GM12878 (cell line): ENCODE data around the gene CDK15. TPM values are rescaled to one million over a fixed set of nuclear protein-coding genes. Genes with fewer than 3 reads are reported as not detected.

Source experiments
- ATAC-seq: fragments of 200-7000 bp; cut with Tn5 transposase; 3 replicates; pipeline ENCODE4 v1.9.1; 2020; ENCODE audit warnings: mild to moderate bottlenecking, moderate library complexity
- BruUV-seq: library from RNA; stranded (reverse); fragments of 400-500 nt; replicated peaks from 2 replicates; lab custom pipeline; 2021; lab: Mats Ljungman, UMichigan
- CTCF ChIA-PET: fragments of 300-600 bp; sonication (Branson Sonifier 250); formaldehyde crosslinking; extraction: SDS; loops from one replicate; lab custom pipeline; 2021; ENCODE audit warnings: inconsistent platforms; lab: Yijun Ruan, JAX
- POLR2A ChIA-PET: fragments of 350-600 bp; formaldehyde crosslinking; extraction: SDS; loops from one replicate; lab custom pipeline; 2021; ENCODE audit warnings: inconsistent platforms; lab: Charles Lee
- RAD21 ChIA-PET: fragments of 300-600 bp; sonication (Branson Sonifier 250); formaldehyde crosslinking; loops from one replicate; lab custom pipeline; 2023; ENCODE audit warnings: antibody characterized with exemption; ENCODE audit not compliant: unreplicated experiment; lab: Charles Lee
- SMC1A ChIA-PET: fragments of 300-600 bp; sonication (Branson Sonifier 250); formaldehyde crosslinking; loops from one replicate; lab custom pipeline; 2023; ENCODE audit not compliant: unreplicated experiment, uncharacterized antibody; lab: Charles Lee
- DNase-seq: peaks from one replicate; pipeline ENCODE4 v3.0.0-alpha.2; 2011; ENCODE audit warnings: low read depth, low spot score
- FAIRE-seq: peaks from 3 replicates; lab custom pipeline; 2011; peaks lifted over from hg19 to GRCh38; lab: Jason Lieb, UNC
- H2AFZ ChIP-seq: 2 replicates; pipeline ENCODE4 v1.6.0; 2011; ENCODE audit warnings: low read depth, low read length, control low read depth; ENCODE audit not compliant: control insufficient read depth
- H3K27ac ChIP-seq: 2 replicates; pipeline ENCODE4 v1.5.1; 2011; ENCODE audit warnings: control low read depth; ENCODE audit not compliant: control insufficient read depth, insufficient read depth
- H3K27me3 ChIP-seq, 2 experiments: replicated peaks in 1 of 2; 2 replicates each; pipeline versions ENCODE4 v1.6.0 to v1.6.1; 2011; ENCODE audit warnings: low read length in 1 of 2; ENCODE audit not compliant: control insufficient read depth in 2 of 2, insufficient read depth in 2 of 2
- H3K36me3 ChIP-seq, 2 experiments: 2 replicates each; pipeline ENCODE4 v1.5.1; 2011; ENCODE audit warnings: low read length in 1 of 2; ENCODE audit not compliant: control insufficient read depth in 2 of 2, insufficient read depth in 2 of 2
- H3K4me1 ChIP-seq: 2 replicates; pipeline ENCODE4 v1.6.1; 2011; ENCODE audit warnings: mild to moderate bottlenecking, low read length, moderate library complexity, mixed read lengths; ENCODE audit not compliant: control insufficient read depth, insufficient read depth
- H3K4me2 ChIP-seq: 2 replicates; pipeline ENCODE4 v1.6.0; 2011; ENCODE audit warnings: control low read depth; ENCODE audit not compliant: control insufficient read depth, insufficient read depth
- H3K4me3 ChIP-seq: fragments of 200-600 bp; sonication (generic); 2 replicates; pipeline ENCODE4 v1.5.1; 2016
- H3K79me2 ChIP-seq: 2 replicates; pipeline ENCODE4 v1.6.0; 2011; ENCODE audit warnings: low read length; ENCODE audit not compliant: control insufficient read depth, insufficient read depth
- H3K9ac ChIP-seq: 2 replicates; pipeline ENCODE4 v1.8.0; 2011; ENCODE audit warnings: low read length, control low read depth, mixed read lengths; ENCODE audit not compliant: control insufficient read depth, insufficient read depth
- H3K9me3 ChIP-seq: replicated peaks from 3 replicates; pipeline ENCODE4 v1.5.1; 2011; ENCODE audit warnings: mild to moderate bottlenecking, low read length; ENCODE audit not compliant: control insufficient read depth, insufficient read depth
- H4K20me1 ChIP-seq: 2 replicates; pipeline ENCODE4 v1.6.0; 2011; ENCODE audit not compliant: control insufficient read depth, insufficient read depth
- CEBPZ ChIP-seq: fragments of 150-350 bp; IDR thresholded peaks from 2 replicates; pipeline ENCODE4 v1.6.1; 2016; ENCODE audit warnings: low read depth, low read length
- CHD1 ChIP-seq: IDR thresholded peaks from 2 replicates; pipeline ENCODE4 v1.6.1; 2012; ENCODE audit warnings: low read depth, low read length, improper control_type of control experiment
- NR2C1 ChIP-seq: fragments of 450-650 bp; IDR thresholded peaks from 2 replicates; pipeline ENCODE4 v1.6.1; 2017; ENCODE audit warnings: antibody characterized with exemption, mild to moderate bottlenecking, moderate library complexity
- PAX5 ChIP-seq: IDR thresholded peaks from 2 replicates; pipeline ENCODE4 v1.6.1; 2011; ENCODE audit warnings: low read depth, low read length, borderline replicate concordance
- PML ChIP-seq: IDR thresholded peaks from 2 replicates; pipeline ENCODE4 v1.6.1; 2012; ENCODE audit warnings: low read length, inconsistent platforms
- PRDM15 ChIP-seq: fragments of 450-650 bp; formaldehyde crosslinking; IDR thresholded peaks from 2 replicates; pipeline ENCODE4 v1.4.0; 2020; ENCODE audit warnings: mild to moderate bottlenecking, moderate library complexity
- STAT3 ChIP-seq: IDR thresholded peaks from 2 replicates; pipeline ENCODE4 v1.6.1; 2011; ENCODE audit warnings: low read depth, low read length, improper control_type of control experiment
- WRNIP1 ChIP-seq: IDR thresholded peaks from 2 replicates; pipeline ENCODE4 v1.6.1; 2011; ENCODE audit warnings: low read depth, low read length, improper control_type of control experiment, borderline replicate concordance
- in situ Hi-C: fragments of 300-500 bp; cut with MboI; formaldehyde crosslinking; loops from 9 replicates; pipeline ENCODE4 v1.14.3; 2018; ENCODE audit warnings: mixed read lengths
- intact Hi-C: fragments of 100-400 bp; cut with micrococcal nuclease; formaldehyde crosslinking; loops from one replicate; pipeline ENCODE4 v1.14.2; 2022; ENCODE audit not compliant: unreplicated experiment
- polyA plus RNA-seq, 11 experiments: library from polyadenylated mRNA; depleted of rRNA in 4 of 11; unstranded in 6 of 11; stranded (reverse) in 5 of 11; fragments of >200 nt; fragmentation: Nextera tagmentation in 4 of 11; fragmentation: Illumina TruSeq in 1 of 11; extraction: Ambion mirVana in 4 of 11; extraction: Trizol in 1 of 11; gene quantifications; 1 replicate in 1 of 11; 2 replicates in 10 of 11; pipeline versions ENCODE4 v1.2.1 to v1.2.3, GENCODE V29; 2011 to 2016; ENCODE audit warnings: inconsistent platforms in 2 of 11, missing spikeins in 2 of 11, low read depth in 1 of 11
- total RNA-seq, 4 experiments: library from RNA; depleted of rRNA in 3 of 4; stranded (reverse); fragments of >200 nt in 3 of 4; fragmentation: Illumina TruSeq in 1 of 4; extraction: Trizol in 1 of 4; gene quantifications; 2 replicates each; pipeline versions ENCODE4 v1.2.1 to v1.2.3, GENCODE V29; 2013 to 2021

The CDK15 gene
- total and polyA plus RNA-seq, 10 of the 15 experiments (the other 5 are each of a cell fraction or from before 2014, with no cell fraction given), result 0.01 to 0.04 TPM; not detected in 8

DNA sequence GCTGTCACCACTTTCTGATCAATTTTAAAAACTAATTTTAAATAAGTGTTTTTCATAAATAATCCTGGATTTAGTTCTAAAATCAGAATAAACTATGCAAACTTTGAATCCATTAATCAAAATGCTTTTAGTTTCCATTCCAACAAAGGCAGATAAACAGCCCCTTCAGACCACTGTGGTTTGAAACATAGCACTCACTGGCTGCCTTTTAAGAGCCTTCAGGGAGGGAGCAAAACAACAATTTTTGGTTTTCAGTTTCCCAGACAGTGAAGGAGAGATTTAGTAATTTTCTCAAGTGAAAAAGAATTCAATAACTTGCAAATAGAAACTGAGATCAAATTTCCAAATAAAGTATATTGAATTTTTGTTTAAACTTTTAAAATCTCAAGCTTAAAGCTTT is 46.1 kb downstream of the CDK15 start:
- Histone ChIP-seq H3K4me2 (no peak overlapping the region), H3K9me3 (no peaks in the 10 kb centered on the region), H3K79me2 (no peaks in the 10 kb centered on the region), H3K36me3 (no peaks in the 10 kb centered on the region), H4K20me1 (no peaks in the 10 kb centered on the region)
- no peak for FAIRE-seq
- TF ChIP-seq NR2C1 (no peak), PML (no peak), PAX5 (no peak), CHD1 (no peak), STAT3 (no peak), WRNIP1 (no peak), PRDM15 (CRISPR knock-in tag) (no peak), CEBPZ (no peak)
- TF ChIP-seq, all 136 proteins: peak for 0
- RAD21 ChIA-PET, result no interaction called here
- no peaks in the 10 kb centered on the region for H3K4me1 ChIP-seq
- SMC1A ChIA-PET, result no interaction called here
- no TSS peak for BruUV-seq
- DNase-seq (no peak), ATAC-seq (peak; percentile 34; the same call in 1 of the 3 replicates)
- no peak overlapping the region for H2AFZ ChIP-seq
- no peak overlapping the region for H3K27ac ChIP-seq
- no peaks in the 10 kb centered on the region; a peak in 1 of 4 replicates for H3K27me3 ChIP-seq
- in situ Hi-C loops, result no loop called here
- CTCF ChIA-PET, result no interaction called here
- POLR2A ChIA-PET, result no interaction called here
- no peak overlapping the region for H3K4me3 ChIP-seq
- H3K9ac ChIP-seq, result no peak overlapping the region
- intact Hi-C loops, result no loop called here
